Thyroid gland (tissue), 4 donors: ENCODE results near the gene DLGAP4.

Experiments used
- POLR2A ChIP-seq, 2 donors: fragments of 450-650 bp; IDR thresholded peaks; one replicate each; pipeline ENCODE4 v1.6.1; 2017; ENCODE audit warnings: antibody characterized with exemption in 2 of 2, mild to moderate bottlenecking in 2 of 2, moderate library complexity in 1 of 2
- TF ChIP-seq, protein P1 (sequence below), 6 experiments: fragments of 200-600 bp in 3 of 6; fragments of 450-650 bp in 3 of 6; sonication (generic) in 3 of 6; IDR thresholded peaks; one replicate each; pipeline ENCODE4 v1.5.1; 2016 to 2019; ENCODE audit warnings: antibody characterized with exemption in 6 of 6, mild to moderate bottlenecking in 2 of 6, inconsistent platforms in 1 of 6, moderate library complexity in 1 of 6

DNA sequence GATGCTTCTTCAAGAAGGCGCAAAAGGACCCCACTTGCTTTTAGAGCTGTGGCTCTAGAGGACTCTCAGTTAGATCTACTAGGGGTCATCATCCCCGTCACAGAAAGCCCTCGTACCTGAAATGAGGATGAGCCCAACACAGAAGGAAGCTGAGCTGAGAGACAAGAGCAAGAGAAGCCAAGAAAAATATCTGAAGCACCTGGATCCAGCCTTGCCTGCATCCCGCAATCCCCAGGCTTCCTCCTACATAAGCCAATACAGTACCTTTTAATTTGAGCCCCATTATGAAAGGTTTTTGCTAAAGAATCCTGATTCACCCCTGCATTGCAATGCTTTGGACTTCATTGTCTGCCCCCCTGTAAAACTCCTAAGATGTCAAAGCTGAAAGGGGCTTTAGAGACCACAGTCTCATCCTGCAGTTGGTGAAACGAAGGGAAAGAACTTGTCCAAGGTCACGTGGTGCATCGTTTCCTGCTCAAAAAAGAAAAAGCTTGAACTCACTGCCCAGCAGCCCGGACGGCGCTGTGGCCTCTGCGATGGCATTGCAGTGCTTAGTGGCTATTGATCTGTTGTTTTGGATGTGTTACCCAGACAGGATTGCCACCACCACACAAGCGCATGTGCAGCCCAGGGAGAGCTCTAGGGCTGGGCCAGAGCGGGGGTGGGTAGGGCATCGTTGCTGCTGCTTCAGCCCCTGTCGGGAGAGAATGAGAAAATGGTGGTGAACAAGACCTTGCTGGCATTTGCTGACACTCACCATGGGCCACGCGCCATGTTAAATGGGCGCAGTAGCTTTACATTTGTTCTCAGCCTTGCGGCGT, 41.5 kb upstream of the DLGAP4 start:
- TF ChIP-seq, protein P1, sequence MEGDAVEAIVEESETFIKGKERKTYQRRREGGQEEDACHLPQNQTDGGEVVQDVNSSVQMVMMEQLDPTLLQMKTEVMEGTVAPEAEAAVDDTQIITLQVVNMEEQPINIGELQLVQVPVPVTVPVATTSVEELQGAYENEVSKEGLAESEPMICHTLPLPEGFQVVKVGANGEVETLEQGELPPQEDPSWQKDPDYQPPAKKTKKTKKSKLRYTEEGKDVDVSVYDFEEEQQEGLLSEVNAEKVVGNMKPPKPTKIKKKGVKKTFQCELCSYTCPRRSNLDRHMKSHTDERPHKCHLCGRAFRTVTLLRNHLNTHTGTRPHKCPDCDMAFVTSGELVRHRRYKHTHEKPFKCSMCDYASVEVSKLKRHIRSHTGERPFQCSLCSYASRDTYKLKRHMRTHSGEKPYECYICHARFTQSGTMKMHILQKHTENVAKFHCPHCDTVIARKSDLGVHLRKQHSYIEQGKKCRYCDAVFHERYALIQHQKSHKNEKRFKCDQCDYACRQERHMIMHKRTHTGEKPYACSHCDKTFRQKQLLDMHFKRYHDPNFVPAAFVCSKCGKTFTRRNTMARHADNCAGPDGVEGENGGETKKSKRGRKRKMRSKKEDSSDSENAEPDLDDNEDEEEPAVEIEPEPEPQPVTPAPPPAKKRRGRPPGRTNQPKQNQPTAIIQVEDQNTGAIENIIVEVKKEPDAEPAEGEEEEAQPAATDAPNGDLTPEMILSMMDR (IDR thresholded peaks at IDR 0.05), result no peak
- no peak for TF ChIP-seq POLR2A (IDR thresholded peaks at IDR 0.05)
